HG02623 (cell line): ENCODE results near the gene PHACTR1.
"Not testable (repeated sequence)": the region's sequence is repeated elsewhere in the genome, so short reads cannot be mapped to it uniquely, and the experiment has no call there.

Source experiments
- ATAC-seq: cut with Tn5 transposase; IDR thresholded peaks from one replicate; pipeline ENCODE4 v1.9.1; 2021; ENCODE audit warnings: moderate library complexity; ENCODE audit not compliant: unreplicated experiment

Gene PHACTR1

GRCh38 chr6:12748815-12749521 is 32.4 kb downstream of the PHACTR1 start:
- ATAC-seq, result no peak

DNA sequence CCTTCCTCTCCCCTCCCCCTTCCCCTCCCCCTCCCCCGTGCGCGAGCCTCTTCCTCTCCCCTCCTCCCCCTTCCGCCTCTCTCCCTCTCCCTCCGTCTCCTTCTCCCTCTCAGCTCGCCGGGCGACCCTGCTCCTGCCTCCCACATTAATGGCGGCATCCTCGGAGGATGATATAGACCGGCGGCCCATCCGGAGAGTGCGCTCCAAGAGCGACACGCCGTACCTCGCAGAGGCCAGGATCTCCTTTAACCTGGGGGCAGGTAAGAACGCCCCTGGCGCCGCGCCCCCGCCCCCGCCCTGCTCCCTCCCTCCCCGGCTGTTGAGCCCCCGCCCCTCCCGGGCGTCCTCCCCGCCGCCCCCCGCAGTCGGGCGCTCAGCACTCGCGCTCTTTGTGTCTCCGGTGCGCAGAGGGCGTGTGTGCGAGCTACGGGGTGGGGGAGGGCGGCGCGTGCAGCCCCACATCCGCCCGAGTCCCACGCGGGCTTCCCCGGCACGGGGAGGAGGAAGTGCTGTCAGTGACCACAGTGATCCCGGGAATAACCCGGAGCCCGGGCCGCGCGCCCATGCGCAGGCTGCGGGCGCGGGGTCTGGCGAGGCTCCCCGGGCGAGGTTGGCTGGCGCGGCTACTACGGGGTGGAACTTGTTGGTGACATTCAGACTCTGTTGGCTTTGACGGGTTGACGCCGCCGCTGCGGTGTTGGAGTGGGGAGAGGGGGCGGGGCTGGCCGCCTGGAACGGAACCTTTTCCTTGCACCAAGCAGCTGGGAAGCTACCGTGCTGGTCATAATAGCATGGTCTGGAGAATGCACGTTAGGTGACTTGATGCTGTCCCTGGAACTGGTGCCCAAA is 33.2 kb downstream of the PHACTR1 start:
- ATAC-seq, result no peak

GRCh38 chr6:12750416-12750815 is 33.8 kb downstream of the PHACTR1 start:
- ATAC-seq, result no peak

DNA sequence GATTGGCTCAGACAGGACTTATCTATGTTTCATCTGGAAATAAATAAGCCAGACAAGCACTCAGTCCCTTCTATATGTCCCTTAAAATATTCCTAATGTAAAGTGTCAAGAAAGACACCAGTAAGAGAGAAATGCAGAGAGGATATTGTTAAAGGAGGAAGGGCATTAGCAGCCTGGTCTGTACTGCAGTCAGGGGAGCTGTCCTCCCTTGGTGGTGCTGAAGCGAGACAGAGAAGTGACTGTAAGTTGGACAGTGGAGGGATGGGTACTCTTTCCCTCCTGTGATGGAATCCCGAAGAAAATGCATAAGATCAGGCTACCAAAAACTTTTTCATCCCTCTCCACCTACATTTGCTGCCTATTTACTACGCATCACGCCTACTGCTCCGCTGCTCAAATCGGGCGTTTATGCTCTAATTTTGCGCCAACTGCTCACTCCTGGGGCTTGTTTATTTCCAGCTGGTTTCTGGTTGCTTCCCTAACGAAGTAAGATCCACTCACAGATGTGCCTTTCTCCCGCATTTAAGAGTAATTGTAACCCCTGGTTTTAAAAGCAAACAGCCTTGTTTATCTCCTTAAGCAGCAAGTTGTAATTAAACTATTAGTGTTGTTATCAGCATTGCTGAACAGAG is 35.2 kb downstream of the PHACTR1 start:
- ATAC-seq, result no peak

- no peak for ATAC-seq
Measured at GRCh38 chr6:12753036-12753435, 36.5 kb downstream of the PHACTR1 start.

DNA sequence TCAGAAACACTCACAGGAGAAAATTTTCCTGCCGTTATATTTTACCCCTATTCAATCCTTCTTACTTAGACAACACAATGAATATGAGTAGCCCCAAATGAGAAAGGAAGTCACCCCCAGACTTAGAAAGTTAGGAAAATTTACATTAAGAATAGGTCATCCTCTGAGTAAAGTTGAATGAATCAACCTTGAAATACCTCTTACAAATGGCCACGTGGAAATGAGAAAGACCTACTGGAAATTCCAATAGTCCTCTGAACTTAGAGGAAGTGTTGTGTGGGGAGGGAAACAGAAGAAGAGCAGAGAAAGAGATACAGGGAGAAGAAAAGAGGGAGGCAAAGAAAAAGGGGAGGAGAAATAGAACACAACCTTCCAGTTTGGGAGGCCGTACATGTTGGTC is 43.7 kb downstream of the PHACTR1 start:
- no peak for ATAC-seq

DNA sequence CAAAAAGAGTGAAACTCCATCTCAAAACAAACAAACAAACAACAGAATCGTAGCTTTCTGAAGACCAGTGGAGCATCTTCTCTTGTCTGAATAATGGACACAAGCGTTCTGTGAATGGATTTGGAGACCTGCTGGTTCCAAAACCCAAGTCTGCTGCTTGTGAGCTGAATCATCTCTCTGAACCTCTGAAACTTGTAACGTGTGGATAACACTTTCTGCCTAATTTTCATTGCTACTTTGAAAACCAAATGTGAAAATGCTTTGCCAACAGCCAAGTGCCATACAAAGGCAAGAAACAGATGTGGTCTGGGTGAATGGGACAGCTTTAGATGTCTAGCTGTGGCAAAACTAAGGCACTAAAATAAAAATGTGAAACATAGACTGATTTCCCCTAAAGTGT is 44.3 kb downstream of the PHACTR1 start:
- ATAC-seq, result no peak

- ATAC-seq, result no peak
Measured at GRCh38 chr6:12761376-12762115, 45.0 kb downstream of the PHACTR1 start.

- not testable (repeated sequence) for ATAC-seq
Measured at GRCh38 chr6:12762731-12763434, 46.3 kb downstream of the PHACTR1 start.

DNA sequence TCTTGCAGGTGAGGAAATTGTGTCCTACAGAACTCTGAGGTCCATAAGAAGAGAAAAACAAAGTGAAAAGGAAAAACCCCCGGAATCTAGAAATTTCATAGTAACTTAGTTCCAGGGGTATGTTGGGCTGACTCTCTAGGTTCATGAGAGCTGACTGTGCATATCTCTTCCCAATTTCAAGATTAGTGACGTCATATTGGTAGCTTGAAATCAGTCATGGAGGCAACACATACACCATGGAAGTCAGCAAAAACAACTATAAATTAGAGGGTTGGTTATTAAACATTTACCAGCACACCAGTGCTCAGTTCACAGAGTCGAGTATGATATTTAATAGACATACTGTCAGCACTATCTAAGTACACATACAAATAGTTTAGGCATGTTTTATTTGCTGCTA is 49.8 kb downstream of the PHACTR1 start:
- no peak for ATAC-seq

DNA sequence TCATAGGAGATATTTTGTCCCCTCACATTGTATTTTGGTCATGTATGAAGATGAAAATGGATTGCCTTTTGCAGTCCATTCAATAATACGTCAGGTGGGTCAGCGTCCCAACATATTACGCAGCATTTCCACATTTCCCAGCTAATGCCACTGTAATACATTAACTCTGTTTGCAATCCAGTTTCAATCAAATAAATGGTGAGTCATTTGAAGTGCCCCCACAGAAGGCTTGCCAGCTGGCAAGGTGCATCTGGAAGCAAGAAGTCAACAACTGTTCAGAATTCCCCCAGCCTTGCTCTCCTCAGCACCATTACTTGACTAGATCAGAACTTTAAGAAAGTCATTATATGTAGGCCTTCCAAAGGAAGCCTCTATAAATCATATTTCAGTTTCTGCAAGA is 50.4 kb downstream of the PHACTR1 start:
- ATAC-seq, result no peak

DNA sequence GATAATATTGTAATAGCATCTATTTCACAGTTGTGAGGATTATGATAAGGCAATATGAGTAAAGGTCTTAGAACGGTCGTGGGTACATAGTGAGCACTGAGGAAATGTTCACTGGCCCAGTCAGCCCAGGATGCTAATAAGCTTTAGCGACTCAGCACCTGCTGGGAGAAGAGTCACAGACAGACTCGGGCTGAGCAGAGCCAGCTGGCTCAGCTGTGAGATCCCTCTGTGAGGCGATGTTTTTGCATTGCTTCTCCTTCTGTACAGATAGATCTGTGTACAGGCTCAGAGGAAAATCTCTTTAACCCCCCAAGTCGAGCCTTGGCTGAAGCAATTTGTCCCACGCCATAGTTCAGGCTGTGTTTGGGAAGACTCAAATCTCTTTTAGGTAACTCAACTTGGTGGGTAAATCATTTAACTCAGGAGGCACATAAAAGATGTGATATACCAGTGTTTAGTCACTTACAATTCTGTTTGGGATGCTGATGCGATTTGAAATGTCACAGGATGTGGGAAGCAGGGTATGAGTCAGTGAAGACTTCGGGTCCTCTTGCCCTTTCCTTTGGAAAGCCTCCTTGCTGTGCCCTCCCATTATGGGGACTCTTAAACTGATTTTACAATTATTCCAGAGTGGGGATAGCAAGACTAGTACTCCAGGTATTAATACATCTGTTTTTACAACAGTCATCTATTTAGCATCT is 53.1 kb downstream of the PHACTR1 start:
- ATAC-seq, result no peak

DNA sequence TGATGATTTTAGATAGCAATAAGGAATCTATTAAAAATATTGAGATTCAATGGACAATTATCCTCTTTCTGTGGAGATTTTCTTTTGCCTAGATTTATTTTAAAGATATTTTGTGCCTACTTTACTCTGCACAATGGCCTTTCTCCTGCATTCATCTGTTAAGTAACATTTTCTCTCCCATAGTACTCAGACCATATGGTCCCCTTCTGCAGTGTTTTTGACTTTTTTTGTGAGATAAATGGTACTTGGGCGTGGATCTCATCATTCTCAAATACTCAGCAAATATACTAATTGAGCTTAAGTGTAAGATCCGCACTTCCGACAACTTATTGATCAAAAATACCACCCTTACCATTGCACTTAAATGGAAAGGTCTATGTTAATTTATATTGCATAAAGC is 55.8 kb downstream of the PHACTR1 start:
- ATAC-seq, result no peak

GRCh38 chr6:12776291-12776690 is 59.7 kb downstream of the PHACTR1 start:
- ATAC-seq, result no peak

GRCh38 chr6:12779772-12780171 is 63.2 kb downstream of the PHACTR1 start:
- ATAC-seq, result no peak

DNA sequence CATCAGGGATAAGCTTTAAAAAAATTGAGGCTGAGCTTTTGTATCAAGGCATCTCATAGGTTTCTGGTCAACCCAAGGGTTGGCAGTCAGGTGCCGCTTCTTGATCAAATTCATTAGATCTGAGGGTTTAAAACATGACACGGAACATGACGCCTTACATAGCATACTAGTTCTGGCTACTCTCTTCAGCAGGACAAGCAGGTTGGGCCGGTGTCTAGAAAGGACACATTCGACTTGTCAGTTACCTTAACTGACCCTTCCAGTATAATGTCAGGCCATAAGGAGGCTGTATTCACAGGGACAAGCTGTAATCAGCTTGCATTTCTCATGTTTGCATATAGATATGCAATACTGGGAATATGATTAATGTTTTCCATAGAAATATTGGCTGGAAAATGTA is 65.6 kb downstream of the PHACTR1 start:
- no peak for ATAC-seq

- no peak for ATAC-seq
Measured at GRCh38 chr6:12785301-12785700, 68.7 kb downstream of the PHACTR1 start.

GRCh38 chr6:12785921-12786320 is 69.4 kb downstream of the PHACTR1 start:
- ATAC-seq, result no peak

DNA sequence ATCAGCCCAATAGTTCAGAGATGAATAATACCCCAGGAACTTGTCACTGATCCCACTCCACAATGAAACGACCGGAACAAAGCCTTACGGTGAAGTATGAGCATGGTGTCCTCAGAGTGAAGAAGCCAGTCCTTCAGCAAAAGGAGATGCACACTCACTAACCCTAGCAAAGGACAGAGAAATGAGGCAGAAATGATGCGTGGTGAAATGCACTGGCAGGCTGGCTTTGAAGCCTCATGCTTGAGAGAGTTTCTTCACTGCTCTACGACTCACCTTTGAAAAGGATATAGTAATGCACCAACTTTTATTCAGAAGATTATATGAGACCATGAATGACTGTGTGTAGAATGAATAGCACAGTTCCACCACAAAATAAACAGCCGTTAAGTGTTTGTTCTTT is 74.8 kb downstream of the PHACTR1 start:
- ATAC-seq, result no peak

DNA sequence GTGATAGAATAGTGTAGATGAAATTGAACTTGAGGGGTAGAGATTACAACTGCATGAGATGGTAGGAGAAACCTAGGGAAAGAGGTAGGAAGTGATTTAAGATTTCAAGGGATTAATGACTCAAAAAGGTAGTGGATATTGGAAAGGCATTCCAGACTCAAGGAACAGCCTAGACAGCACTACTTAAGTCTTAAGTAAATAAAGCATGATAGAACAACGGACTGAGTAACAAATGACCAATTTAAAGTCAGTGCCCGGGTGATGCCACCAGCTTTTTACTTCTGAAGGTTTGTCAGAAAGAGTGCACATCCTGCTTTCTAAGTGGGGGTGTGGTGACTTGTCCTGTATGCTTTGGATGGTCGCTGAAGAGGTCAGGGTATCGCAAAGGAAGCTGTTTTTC is 81.8 kb downstream of the PHACTR1 start:
- no peak for ATAC-seq
